Measurements from ENCODE around the gene CIAPIN1. TPM values are rescaled to one million over a fixed set of nuclear protein-coding genes. Genes with fewer than 3 reads are reported as not detected.

CIAPIN1 gene
- total RNA-seq, 1 donor from 2014 or later, result 43.3 TPM

DNA sequence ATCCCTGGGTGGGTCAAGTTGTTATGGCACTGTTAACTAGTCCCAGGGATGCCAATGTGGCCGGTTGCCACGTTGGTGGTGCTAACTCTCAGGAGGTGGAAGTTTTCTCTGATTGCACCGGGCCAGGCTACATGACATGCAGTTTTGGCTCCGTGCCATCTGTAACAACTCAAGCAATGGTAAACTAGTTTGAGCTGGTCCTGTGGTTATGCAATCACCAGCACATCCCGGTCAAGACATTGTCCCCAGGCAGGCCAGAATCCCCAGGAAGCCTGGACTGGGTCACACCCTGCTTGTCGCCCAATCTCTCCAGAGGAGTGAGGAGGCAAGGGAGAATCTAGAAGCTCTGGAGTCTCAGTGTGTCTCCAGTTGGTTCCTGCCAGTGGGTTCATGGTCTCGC is 52.7 kb downstream of the CIAPIN1 start:
- Mint-ChIP-seq H3K27me3 (ENCODE audit: low read depth) (peaks cover 5% of the 10 kb centered on the region), H3K36me3 (ENCODE audit: low read depth) (no peaks in the 10 kb centered on the region), H3K4me3 (ENCODE audit: unreplicated experiment) (no peak overlapping the region), H3K4me1 (ENCODE audit: low read depth) (peaks cover 3% of the 10 kb centered on the region), H3K27ac (ENCODE audit: unreplicated experiment) (no peak overlapping the region), H3K9me3 (ENCODE audit: low read depth) (no peaks in the 10 kb centered on the region)
- TF ChIP-seq, protein P1, sequence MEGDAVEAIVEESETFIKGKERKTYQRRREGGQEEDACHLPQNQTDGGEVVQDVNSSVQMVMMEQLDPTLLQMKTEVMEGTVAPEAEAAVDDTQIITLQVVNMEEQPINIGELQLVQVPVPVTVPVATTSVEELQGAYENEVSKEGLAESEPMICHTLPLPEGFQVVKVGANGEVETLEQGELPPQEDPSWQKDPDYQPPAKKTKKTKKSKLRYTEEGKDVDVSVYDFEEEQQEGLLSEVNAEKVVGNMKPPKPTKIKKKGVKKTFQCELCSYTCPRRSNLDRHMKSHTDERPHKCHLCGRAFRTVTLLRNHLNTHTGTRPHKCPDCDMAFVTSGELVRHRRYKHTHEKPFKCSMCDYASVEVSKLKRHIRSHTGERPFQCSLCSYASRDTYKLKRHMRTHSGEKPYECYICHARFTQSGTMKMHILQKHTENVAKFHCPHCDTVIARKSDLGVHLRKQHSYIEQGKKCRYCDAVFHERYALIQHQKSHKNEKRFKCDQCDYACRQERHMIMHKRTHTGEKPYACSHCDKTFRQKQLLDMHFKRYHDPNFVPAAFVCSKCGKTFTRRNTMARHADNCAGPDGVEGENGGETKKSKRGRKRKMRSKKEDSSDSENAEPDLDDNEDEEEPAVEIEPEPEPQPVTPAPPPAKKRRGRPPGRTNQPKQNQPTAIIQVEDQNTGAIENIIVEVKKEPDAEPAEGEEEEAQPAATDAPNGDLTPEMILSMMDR (IDR thresholded peaks at IDR 0.05), result no peak
- no peak for DNase-seq (ENCODE audit: low spot score)

DNA sequence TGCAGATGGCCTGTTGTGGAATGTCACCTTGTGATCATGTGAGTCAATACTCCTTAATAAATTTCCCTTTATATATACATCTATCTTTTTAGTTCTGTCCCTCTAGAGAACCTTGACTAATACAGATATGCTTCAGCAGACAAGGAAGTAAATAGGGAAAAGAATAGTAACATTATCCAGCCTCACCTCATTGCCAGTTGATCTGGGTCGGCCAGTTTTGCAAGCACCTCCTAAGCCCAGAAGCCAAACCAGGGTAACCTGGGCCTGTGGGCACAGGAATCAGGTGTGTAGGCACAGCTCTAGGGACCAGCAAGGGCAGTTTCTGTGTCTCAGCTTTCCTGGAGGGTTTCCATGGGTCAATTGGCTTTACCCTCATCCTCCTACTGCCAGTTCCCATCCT is 54.5 kb downstream of the CIAPIN1 start:
- no peaks in the 10 kb centered on the region for H3K9me3 Mint-ChIP-seq (ENCODE audit: low read depth)
- no peaks in the 10 kb centered on the region for H3K36me3 Mint-ChIP-seq (ENCODE audit: low read depth)
- peaks cover 5% of the 10 kb centered on the region for H3K27me3 Mint-ChIP-seq (ENCODE audit: low read depth)
- H3K4me1 Mint-ChIP-seq (ENCODE audit: low read depth), result peaks cover 16% of the 10 kb centered on the region
- no peak for DNase-seq (ENCODE audit: low spot score)
- H3K4me3 Mint-ChIP-seq (ENCODE audit: unreplicated experiment), result no peak overlapping the region
- H3K27ac Mint-ChIP-seq (ENCODE audit: unreplicated experiment), result no peak overlapping the region
- TF ChIP-seq, protein P1 (IDR thresholded peaks at IDR 0.05), result no peak

DNA sequence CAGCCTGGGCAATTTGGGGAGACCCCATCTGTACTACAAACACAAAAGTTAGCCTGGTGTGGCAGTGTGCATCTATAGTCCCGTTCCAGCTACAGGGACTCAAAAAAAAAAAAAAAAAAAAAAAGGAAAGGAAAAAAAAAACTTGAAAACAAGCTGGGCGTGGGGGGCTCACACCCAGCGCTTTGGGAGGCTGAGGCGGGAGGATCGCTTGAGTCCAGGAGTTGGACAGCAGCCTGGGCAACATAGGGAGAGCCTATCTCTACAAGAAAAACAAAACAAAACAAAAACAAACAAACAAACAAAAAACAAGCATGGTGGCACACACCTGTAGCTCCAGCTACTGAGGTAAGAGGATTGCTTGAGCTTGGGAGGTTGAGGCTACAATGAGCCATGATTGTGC is 55.5 kb downstream of the CIAPIN1 start:
- H3K36me3 Mint-ChIP-seq (ENCODE audit: low read depth), result no peaks in the 10 kb centered on the region
- peaks cover 26% of the 10 kb centered on the region for H3K4me1 Mint-ChIP-seq (ENCODE audit: low read depth)
- no peak overlapping the region for H3K27ac Mint-ChIP-seq (ENCODE audit: unreplicated experiment)
- no peaks in the 10 kb centered on the region for H3K9me3 Mint-ChIP-seq (ENCODE audit: low read depth)
- TF ChIP-seq, protein P1 (IDR thresholded peaks at IDR 0.05), result no peak
- no peak for DNase-seq (ENCODE audit: low spot score)
- peaks cover 5% of the 10 kb centered on the region for H3K27me3 Mint-ChIP-seq (ENCODE audit: low read depth)
- H3K4me3 Mint-ChIP-seq (ENCODE audit: unreplicated experiment), result no peak overlapping the region

DNA sequence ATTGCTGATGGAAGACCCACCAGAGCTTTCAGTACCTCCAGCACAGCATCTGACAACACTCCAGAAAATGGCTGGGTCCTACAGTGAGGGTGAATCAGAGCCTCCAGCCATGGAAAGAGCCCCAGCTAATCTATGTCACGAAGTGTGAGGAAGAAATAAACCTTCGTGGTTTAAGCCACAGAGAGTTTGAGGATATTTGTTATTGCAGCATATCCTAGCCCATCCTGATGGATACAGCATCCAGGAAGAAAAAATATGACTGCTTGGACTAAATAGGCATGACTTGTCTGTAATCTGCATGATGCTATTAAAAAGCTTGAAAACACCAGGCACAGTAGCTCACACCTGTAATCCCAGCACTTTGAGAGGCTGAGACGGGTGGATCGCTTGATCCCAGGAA is 55.9 kb downstream of the CIAPIN1 start:
- H3K4me3 Mint-ChIP-seq (ENCODE audit: unreplicated experiment), result no peak overlapping the region

DNA sequence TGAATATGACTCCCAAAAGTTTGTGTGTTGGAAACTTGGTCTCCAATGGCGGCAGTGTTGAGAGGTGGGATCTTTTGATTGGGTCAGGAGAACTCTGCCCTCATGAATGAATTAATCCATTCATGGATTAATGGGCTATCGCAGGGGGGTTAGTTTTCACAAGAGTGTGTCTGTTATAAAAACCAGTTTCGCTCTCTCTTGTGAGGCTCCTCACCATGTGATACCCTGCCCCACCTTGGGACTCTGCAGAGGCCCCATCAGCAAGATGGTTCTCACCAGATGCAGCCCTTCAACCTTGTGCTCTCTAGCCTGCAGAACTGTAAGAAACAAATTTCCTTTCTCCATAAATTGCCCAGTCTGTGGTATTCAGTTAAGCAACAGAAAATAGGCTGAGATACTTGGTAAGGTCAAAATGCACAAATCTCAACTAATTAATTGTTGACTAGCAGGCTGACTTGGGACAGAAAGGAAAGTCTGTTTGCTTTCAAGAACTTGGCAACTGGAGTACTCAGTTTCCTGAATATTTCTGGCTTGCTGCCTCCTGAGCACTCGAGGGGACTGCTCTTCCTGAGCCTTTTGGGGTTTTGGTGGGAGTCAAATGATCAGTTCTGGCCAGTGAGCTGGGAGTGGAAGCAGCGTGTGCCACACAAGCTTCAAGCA is 56.4 kb downstream of the CIAPIN1 start:
- Mint-ChIP-seq H3K36me3 (ENCODE audit: low read depth) (no peaks in the 10 kb centered on the region), H3K9me3 (ENCODE audit: low read depth) (no peaks in the 10 kb centered on the region), H3K4me1 (ENCODE audit: low read depth) (peaks cover 35% of the 10 kb centered on the region), H3K27ac (ENCODE audit: unreplicated experiment) (no peak overlapping the region), H3K4me3 (ENCODE audit: unreplicated experiment) (no peak overlapping the region), H3K27me3 (ENCODE audit: low read depth) (peaks cover 5% of the 10 kb centered on the region)
- DNase-seq (ENCODE audit: low spot score), result no peak
- TF ChIP-seq, protein P1 (IDR thresholded peaks at IDR 0.05), result no peak

More for the DNA sequence above, 55.9 kb downstream of the CIAPIN1 start:
- Mint-ChIP-seq H3K4me1 (ENCODE audit: low read depth) (peaks cover 30% of the 10 kb centered on the region), H3K27ac (ENCODE audit: unreplicated experiment) (no peak overlapping the region), H3K36me3 (ENCODE audit: low read depth) (no peaks in the 10 kb centered on the region), H3K9me3 (ENCODE audit: low read depth) (no peaks in the 10 kb centered on the region), H3K27me3 (ENCODE audit: low read depth) (peaks cover 5% of the 10 kb centered on the region)
- no peak for DNase-seq (ENCODE audit: low spot score)
- TF ChIP-seq, protein P1 (IDR thresholded peaks at IDR 0.05), result no peak

Measured in chondrocyte (in vitro differentiated cells).